HEK293 (cell line): ENCODE results near the gene ADAM23.

Source experiments
- ZBTB8A ChIP-seq: fragments of 450-650 bp; formaldehyde crosslinking; IDR thresholded peaks from 2 replicates; pipeline ENCODE4 v1.5.1; 2016; ENCODE audit warnings: missing biosample characterization, missing genetic modification characterization
- ZNF157 ChIP-seq: fragments of 450-650 bp; formaldehyde crosslinking; IDR thresholded peaks from 2 replicates; pipeline ENCODE4 v1.5.1; 2016; ENCODE audit warnings: missing biosample characterization, missing genetic modification characterization
- ZNF223 ChIP-seq: fragments of 450-650 bp; formaldehyde crosslinking; IDR thresholded peaks from 2 replicates; pipeline ENCODE4 v1.5.1; 2016; ENCODE audit warnings: missing biosample characterization, missing genetic modification characterization
- ZNF433 ChIP-seq: fragments of 450-650 bp; formaldehyde crosslinking; IDR thresholded peaks from 2 replicates; pipeline ENCODE4 v1.5.1; 2016; ENCODE audit warnings: missing biosample characterization, missing genetic modification characterization, low read depth
- ZNF510 ChIP-seq: fragments of 450-650 bp; formaldehyde crosslinking; IDR thresholded peaks from 2 replicates; pipeline ENCODE4 v1.5.1; 2018; ENCODE audit warnings: mild to moderate bottlenecking, missing genetic modification characterization, missing biosample characterization; ENCODE audit not compliant: insufficient replicate concordance
- ZNF623 ChIP-seq: fragments of 450-650 bp; formaldehyde crosslinking; IDR thresholded peaks from 2 replicates; pipeline ENCODE4 v1.5.1; 2016; ENCODE audit warnings: missing biosample characterization, missing genetic modification characterization
- ZNF624 ChIP-seq: fragments of 450-650 bp; formaldehyde crosslinking; IDR thresholded peaks from 2 replicates; pipeline ENCODE4 v1.5.1; 2017; ENCODE audit warnings: missing biosample characterization, missing genetic modification characterization
- ZSCAN16 ChIP-seq: fragments of 450-650 bp; formaldehyde crosslinking; IDR thresholded peaks from 2 replicates; pipeline ENCODE4 v1.5.1; 2016; ENCODE audit warnings: missing biosample characterization, missing genetic modification characterization
- TF ChIP-seq, protein P1 (sequence below): fragments of 450-650 bp; formaldehyde crosslinking; IDR thresholded peaks from 2 replicates; pipeline ENCODE4 v1.5.1; 2016; ENCODE audit warnings: missing biosample characterization, missing genetic modification characterization
- TF ChIP-seq, protein P2 (sequence below): fragments of 450-650 bp; formaldehyde crosslinking; conservative IDR thresholded peaks from 2 replicates; pipeline ENCODE4 v1.5.1; 2016; ENCODE audit warnings: low read depth, missing biosample characterization, missing genetic modification characterization
- TF ChIP-seq, protein P3 (sequence below): fragments of 450-650 bp; formaldehyde crosslinking; IDR thresholded peaks from 2 replicates; pipeline ENCODE4 v1.5.1; 2016; ENCODE audit warnings: missing biosample characterization, missing genetic modification characterization

DNA sequence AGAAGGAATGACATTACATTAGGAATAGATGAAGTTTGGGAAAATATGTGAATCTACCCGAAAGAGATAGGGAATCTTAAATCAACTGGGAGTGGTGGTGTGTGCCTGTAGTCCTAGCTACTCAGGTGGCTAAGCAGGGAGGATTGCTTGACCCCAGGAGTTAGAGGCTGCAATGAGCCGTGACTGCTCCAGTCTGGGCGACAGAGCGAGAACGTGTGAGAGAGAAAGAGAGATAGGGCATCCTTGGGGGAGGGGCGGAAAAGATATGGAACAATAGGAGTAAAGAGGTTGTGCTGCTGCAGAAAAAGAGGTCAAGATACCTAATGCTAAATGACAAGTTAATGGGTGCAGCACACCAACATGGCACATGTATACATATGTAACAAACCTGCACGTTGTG is 47.1 kb upstream of the ADAM23 start:
- TF ChIP-seq ZSCAN16 (tag by site-specific recombination) (no peak), ZNF623 (no peak), ZNF624 (tag by site-specific recombination) (no peak), ZNF223 (no peak), ZNF510 (tag by site-specific recombination) (no peak), ZNF433 (no peak), ZNF157 (tag by site-specific recombination) (no peak), ZBTB8A (no peak)
- TF ChIP-seq, protein P1, sequence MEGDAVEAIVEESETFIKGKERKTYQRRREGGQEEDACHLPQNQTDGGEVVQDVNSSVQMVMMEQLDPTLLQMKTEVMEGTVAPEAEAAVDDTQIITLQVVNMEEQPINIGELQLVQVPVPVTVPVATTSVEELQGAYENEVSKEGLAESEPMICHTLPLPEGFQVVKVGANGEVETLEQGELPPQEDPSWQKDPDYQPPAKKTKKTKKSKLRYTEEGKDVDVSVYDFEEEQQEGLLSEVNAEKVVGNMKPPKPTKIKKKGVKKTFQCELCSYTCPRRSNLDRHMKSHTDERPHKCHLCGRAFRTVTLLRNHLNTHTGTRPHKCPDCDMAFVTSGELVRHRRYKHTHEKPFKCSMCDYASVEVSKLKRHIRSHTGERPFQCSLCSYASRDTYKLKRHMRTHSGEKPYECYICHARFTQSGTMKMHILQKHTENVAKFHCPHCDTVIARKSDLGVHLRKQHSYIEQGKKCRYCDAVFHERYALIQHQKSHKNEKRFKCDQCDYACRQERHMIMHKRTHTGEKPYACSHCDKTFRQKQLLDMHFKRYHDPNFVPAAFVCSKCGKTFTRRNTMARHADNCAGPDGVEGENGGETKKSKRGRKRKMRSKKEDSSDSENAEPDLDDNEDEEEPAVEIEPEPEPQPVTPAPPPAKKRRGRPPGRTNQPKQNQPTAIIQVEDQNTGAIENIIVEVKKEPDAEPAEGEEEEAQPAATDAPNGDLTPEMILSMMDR = no peak
- TF ChIP-seq, protein P2, sequence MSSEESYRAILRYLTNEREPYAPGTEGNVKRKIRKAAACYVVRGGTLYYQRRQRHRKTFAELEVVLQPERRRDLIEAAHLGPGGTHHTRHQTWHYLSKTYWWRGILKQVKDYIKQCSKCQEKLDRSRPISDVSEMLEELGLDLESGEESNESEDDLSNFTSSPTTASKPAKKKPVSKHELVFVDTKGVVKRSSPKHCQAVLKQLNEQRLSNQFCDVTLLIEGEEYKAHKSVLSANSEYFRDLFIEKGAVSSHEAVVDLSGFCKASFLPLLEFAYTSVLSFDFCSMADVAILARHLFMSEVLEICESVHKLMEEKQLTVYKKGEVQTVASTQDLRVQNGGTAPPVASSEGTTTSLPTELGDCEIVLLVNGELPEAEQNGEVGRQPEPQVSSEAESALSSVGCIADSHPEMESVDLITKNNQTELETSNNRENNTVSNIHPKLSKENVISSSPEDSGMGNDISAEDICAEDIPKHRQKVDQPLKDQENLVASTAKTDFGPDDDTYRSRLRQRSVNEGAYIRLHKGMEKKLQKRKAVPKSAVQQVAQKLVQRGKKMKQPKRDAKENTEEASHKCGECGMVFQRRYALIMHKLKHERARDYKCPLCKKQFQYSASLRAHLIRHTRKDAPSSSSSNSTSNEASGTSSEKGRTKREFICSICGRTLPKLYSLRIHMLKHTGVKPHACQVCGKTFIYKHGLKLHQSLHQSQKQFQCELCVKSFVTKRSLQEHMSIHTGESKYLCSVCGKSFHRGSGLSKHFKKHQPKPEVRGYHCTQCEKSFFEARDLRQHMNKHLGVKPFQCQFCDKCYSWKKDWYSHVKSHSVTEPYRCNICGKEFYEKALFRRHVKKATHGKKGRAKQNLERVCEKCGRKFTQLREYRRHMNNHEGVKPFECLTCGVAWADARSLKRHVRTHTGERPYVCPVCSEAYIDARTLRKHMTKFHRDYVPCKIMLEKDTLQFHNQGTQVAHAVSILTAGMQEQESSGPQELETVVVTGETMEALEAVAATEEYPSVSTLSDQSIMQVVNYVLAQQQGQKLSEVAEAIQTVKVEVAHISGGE = no peak
- TF ChIP-seq, protein P3, sequence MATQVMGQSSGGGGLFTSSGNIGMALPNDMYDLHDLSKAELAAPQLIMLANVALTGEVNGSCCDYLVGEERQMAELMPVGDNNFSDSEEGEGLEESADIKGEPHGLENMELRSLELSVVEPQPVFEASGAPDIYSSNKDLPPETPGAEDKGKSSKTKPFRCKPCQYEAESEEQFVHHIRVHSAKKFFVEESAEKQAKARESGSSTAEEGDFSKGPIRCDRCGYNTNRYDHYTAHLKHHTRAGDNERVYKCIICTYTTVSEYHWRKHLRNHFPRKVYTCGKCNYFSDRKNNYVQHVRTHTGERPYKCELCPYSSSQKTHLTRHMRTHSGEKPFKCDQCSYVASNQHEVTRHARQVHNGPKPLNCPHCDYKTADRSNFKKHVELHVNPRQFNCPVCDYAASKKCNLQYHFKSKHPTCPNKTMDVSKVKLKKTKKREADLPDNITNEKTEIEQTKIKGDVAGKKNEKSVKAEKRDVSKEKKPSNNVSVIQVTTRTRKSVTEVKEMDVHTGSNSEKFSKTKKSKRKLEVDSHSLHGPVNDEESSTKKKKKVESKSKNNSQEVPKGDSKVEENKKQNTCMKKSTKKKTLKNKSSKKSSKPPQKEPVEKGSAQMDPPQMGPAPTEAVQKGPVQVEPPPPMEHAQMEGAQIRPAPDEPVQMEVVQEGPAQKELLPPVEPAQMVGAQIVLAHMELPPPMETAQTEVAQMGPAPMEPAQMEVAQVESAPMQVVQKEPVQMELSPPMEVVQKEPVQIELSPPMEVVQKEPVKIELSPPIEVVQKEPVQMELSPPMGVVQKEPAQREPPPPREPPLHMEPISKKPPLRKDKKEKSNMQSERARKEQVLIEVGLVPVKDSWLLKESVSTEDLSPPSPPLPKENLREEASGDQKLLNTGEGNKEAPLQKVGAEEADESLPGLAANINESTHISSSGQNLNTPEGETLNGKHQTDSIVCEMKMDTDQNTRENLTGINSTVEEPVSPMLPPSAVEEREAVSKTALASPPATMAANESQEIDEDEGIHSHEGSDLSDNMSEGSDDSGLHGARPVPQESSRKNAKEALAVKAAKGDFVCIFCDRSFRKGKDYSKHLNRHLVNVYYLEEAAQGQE (tag by site-specific recombination) = no peak
